NCI-H345 (cell line): ENCODE measurements around the gene SRXN1.

Experiments
- DNase-seq: peaks from one replicate; lab custom pipeline; 2025; lab: John Stamatoyannopoulos, UW

Gene SRXN1

DNA sequence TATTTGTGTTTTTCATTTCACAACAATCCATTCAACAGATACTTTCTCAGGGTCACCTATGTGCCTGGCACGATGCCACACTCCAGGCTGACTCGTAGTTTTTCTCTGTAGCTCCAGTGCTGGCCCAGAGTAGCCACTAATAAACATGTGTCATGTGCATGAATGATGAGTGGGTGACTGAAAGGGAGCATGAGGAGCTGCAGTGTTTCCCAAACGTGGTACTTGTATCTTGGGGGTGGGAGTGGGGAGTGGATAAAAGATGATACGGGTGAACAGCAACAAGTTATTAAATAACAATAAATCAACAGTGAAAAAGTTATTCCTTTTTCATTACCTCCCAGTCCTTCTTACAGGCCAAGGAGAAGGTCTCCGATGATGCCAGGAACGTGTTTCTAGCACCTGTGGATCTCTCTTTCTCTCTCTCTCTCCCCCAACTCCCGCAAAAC lies 17.1 kb downstream of the SRXN1 start:
- no peak for DNase-seq

GRCh38 chr20:635028-635892 lies 17.7 kb downstream of the SRXN1 start:
- no peak for DNase-seq

- no peak for DNase-seq
These were observed 18.7 kb downstream of the SRXN1 start for GRCh38 chr20:634148-634925.

GRCh38 chr20:631101-631500 lies 21.9 kb downstream of the SRXN1 start:
- no peak for DNase-seq

- no peak for DNase-seq
These were observed 26.4 kb downstream of the SRXN1 start for GRCh38 chr20:626579-626978.

DNA sequence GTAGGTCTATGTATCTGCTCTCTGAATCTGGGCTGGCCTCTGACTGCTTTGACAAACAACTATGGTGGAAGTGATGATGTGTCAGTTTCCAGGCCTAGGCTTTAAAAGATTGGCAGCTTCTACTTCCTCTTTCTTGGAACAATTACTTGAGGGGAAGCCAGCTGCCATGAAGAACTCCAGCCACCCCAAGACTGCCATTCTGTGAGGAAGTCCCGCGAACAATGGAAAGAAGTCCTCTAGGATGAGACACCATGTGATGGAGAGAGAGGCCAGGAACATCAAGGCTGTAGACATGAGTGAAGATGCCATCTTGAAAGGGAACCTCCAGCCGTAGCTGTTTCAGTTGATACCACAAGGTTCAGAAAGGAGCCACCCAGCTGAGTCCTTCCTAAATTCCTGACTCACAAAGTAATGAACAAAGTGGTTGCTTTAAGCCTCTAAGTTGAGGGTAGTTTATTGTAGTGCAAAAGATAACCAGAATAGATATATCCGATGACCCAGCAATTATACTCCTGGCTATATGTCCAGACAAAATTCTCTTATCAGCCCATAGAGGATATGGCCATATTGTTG lies 27.6 kb downstream of the SRXN1 start:
- DNase-seq: no peak

- DNase-seq: no peak
These were observed 29.3 kb downstream of the SRXN1 start for GRCh38 chr20:623704-624103.

DNA sequence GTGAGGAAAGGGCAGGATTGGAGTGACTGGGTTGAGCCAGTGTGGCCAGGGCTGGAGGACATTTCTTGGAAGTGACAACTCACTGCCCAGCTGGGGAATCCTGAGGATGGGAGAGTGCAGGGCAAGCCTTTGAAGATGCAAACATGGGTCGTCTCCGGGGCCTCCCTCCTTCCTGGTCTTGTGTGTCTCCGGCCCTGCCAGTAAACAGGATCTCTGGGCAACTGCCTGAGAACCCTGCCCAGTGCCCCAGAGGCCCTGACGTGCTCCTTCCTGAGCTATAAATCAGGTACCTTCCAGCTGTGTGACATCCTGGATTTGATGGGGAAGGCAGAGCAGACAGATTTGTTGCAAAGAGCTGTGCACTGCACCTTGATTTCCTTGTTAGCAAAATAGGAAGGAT lies 30.0 kb downstream of the SRXN1 start:
- no peak for DNase-seq

DNA sequence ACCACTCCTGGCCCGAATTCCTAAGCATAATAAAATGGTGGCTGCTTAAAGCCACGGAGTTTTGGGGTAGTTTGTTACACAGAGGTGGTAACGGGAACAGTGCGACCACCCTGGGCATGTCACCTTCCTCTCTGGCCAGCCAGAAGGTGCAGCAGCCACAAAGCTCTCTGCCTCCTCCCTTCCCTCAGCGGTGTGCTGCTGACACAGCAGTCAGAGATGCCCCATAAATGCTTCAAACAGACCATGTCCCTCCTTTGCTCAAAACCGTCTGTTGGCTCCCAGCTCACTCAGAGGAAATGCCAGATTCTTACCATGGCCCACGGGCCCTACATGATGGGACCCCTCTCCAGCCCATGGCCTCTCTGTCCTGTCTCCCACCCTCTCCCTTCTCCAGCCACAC lies 30.8 kb downstream of the SRXN1 start:
- DNase-seq: no peak

- DNase-seq: no peak
These were observed 31.8 kb downstream of the SRXN1 start for GRCh38 chr20:621125-621756.

DNA sequence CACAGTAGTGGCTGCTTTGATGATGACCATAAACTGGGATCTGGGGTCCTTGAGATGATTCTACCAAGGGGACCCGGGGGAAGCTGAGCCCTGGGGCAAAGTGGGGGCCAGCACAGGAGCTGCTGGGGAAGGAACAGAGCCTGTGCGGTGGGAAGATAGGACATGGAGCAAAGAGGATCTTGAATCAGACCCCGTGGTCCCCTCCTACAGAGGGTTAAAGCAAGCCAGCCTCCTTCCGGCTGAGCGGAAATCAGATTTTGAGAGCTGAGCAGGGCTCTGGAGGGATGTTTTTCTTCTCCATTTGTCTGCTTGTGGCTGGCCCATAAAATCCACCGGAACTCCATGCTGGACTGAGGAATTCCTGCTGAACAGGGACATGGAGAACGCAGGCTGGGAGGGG lies 32.8 kb downstream of the SRXN1 start:
- no peak for DNase-seq

- no peak for DNase-seq
These were observed 34.0 kb downstream of the SRXN1 start for GRCh38 chr20:618980-619379.

DNA sequence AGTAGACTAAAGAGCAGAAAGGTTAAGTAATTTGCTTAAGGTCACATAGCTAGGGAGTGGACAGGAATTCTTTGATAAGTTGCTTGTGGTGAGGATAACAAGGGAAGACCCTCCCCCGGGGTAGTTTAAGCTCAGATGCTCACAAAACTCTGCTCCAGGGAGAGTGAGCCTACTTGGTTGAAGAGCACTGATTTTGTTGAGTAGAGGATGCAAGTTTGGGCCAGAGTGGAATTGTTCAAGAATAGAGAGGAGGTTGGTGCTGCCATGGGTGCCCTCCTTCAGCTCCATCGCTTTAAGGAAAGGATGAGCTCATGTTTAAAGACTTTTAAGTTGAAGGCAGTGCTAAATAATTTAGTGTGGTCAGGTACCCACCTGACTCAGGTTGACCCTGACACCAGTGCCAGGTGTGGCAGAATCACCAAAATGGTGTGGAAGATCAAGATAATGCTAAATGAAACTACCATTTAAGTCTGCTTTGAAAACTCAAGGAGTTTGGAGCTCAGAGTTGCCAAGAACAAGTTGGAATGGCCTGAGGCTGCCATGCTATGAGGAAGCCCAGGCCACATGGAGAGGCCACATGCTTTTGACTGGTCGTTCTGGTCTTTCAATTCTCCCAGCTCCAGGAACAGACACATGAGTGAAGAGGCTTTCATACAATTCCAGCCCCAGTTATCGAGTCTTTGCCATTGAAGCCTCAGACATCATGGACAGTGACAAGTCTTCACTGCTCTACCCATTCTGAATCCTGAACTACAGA lies 34.9 kb downstream of the SRXN1 start:
- no peak for DNase-seq

DNA sequence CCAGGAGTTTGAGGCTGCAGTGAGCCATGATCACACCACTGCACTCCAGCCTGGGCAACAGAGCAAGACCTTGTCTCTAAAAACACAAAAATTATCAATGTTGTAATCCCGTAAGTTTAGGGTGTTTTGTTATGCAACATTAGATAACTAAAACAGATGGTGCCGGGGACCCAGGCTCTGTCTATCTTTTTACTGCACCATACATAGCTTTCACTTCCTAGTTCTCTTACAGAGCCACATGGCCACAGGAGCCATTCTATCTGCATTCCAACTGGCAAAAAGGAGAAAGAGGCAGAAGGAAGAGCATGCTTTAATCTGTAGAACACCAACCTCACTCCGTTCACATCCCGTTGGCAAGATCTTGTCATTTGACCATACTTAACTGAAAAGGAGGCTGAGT lies 37.5 kb downstream of the SRXN1 start:
- no peak for DNase-seq

GRCh38 chr20:611843-612185 lies 41.2 kb downstream of the SRXN1 start:
- no peak for DNase-seq

- no peak for DNase-seq
These were observed 41.8 kb downstream of the SRXN1 start for GRCh38 chr20:611047-611842.

GRCh38 chr20:610130-611046 lies 42.6 kb downstream of the SRXN1 start, which contains the start of gene TCF15:
Gene TCF15, minus strand, starts transcription at chr20:610309. Its CDS starts 72 bp downstream, at chr20:610237.
- no peak for DNase-seq

GRCh38 chr20:609371-609964 lies 43.5 kb downstream of the SRXN1 start:
- DNase-seq: no peak

DNA sequence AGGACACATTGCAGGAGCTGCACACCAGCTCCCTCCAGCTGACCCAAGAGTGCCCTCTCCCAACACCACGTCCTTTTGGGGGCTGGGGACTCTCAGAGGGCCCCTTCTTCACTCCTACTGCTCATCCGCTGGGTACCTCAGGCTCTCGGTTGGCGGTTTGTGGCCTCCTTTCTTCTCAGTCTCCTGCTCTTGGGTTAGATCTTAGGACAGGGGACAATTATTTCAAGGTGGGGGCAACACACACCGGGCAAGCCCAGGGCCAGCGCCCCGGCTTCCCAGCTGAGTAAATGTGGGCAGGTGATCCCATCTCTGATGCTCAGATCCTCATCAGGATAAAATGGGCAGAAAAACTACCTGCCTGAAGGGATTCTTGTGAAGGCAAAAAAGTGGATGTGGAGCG lies 44.0 kb downstream of the SRXN1 start:
- no peak for DNase-seq
